ENCODE measurements around the gene CIAO2B.

DNA sequence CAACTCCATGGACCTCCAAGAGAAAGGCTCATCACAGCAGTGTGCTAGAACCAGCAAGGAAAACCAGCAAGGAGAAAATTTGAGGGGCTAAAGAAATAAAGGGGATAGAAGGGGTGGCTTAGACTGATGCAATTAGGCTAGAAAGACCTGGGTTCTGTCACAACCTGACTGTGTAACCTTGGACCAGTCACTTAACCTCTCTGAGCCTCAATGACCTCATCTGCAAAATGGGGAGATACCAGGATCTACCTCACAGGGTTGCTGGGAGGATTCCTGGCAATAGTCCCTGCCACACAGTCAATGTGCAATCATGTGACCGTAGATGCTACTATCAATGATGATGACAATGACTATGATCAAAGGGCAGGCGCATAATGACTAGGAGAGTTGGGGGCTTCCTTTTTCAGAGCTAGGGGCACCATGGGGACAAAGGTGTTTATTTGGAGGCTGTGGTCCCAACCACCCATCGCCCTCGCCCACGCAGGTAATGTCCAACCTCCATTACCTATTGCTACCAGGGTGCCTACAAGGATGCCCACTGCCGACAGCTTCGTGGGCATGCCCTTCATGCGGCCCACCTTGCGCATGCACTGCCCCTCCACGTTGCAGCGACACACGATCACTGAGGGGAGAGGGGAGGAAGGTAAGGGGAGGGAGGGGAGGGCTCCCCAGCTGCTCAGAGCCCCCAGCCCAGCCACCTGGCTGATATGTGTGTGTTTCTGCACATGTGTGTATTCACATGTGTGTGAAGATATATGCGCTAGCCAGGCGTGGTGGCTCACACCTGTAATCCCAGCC lies 25.2 kb downstream of the CIAO2B start:
- TF ChIP-seq, protein P1, sequence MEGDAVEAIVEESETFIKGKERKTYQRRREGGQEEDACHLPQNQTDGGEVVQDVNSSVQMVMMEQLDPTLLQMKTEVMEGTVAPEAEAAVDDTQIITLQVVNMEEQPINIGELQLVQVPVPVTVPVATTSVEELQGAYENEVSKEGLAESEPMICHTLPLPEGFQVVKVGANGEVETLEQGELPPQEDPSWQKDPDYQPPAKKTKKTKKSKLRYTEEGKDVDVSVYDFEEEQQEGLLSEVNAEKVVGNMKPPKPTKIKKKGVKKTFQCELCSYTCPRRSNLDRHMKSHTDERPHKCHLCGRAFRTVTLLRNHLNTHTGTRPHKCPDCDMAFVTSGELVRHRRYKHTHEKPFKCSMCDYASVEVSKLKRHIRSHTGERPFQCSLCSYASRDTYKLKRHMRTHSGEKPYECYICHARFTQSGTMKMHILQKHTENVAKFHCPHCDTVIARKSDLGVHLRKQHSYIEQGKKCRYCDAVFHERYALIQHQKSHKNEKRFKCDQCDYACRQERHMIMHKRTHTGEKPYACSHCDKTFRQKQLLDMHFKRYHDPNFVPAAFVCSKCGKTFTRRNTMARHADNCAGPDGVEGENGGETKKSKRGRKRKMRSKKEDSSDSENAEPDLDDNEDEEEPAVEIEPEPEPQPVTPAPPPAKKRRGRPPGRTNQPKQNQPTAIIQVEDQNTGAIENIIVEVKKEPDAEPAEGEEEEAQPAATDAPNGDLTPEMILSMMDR (IDR thresholded peaks at IDR 0.05 in 4 of 5, conservative IDR thresholded peaks at IDR 0.05 in 1 of 5): no peak
- TF ChIP-seq POLR2A (IDR thresholded peaks at IDR 0.05): no peak

Measured in gastrocnemius medialis (tissue), 4 donors.